Raji (cell line): ENCODE results near the gene ILKAP.

Experiments used
- POLR2A ChIP-seq: IDR thresholded peaks from 2 replicates; pipeline ENCODE4 v1.6.1; 2011; ENCODE audit warnings: low read depth, low read length, control low read depth; ENCODE audit not compliant: insufficient read depth

ILKAP gene

DNA sequence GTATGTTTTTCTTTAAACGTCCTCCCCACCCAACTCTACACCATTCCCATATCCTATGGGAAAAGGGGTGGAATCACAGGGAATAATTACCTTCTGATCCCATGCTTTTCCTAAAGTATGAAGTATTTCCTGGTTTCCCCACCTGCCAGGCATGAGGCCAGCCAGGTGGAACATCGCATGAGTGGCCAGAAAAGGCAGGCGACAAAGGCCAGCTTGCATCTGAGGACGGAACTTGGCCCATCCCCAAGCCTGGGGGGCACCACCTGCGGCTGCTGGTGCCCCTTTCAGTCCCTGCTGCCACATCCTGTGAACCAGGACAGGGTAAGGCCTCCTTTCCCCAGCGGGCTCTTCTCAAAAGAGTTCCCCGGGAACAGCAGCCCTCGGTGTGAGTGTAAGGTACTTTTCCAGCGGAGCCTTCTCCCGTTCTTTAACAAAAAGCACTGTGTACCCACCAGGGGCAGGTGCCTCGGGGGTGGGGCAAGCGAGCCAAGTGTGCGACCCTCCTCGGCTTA, 45.9 kb downstream of the ILKAP start:
- no peak for TF ChIP-seq POLR2A

GRCh38 chr2:238155761-238156694, 47.5 kb downstream of the ILKAP start:
- TF ChIP-seq POLR2A: no peak

DNA sequence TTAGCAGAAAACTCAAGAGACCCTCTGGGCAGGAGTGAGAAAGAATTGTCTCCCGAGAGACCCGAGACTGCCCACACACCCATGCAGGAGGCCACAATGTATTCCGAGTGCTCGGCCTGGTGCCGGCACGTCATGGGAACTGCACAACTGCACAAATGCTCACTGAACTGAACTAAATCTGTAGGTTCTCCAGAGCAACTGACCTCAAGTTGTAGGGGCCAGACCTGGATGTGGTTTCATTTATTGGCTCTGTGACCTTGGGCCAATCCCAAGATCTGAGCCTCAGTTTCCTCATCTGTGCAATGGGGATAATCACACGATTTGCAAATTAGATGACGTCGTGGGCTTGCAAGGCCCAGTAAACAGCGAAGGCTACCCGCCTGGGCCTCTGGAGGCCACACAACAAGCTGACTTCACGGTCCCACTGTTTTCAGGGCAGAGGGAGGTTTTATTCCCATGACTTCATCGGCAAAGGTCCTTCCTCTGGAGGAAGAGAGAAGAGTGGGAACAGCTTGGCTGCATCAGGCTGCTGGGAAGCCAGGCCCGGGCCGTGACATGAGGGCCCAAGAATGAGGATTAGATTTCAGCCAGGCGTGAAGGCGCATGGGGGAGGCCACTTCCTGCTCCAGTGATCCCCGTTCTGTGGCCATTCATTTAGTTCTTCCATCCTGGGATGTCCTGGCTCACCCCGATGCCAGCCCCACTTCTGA, 48.3 kb downstream of the ILKAP start:
- no peak for TF ChIP-seq POLR2A

DNA sequence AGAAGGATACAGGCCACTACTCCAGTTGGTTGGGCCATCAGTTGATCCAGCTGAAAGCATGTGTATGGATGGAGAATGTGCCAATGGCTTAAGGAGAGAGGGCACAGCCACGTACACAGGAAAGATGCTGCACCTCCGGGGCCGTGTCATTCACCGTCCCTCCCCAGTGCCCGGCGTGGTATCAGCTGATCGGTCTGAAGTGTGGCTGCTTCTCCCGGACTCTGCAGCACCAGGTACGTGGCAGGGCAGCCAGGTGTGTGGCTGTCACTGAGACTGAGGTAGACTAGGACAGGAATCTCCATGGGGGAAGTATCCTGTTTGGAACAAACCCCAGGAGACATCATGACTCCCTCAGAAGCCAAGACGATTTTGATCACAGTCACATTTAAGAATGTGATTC, 48.9 kb downstream of the ILKAP start:
- TF ChIP-seq POLR2A: no peak

- no peak for TF ChIP-seq POLR2A
Observed at GRCh38 chr2:238152771-238153688, 50.5 kb downstream of the ILKAP start.

DNA sequence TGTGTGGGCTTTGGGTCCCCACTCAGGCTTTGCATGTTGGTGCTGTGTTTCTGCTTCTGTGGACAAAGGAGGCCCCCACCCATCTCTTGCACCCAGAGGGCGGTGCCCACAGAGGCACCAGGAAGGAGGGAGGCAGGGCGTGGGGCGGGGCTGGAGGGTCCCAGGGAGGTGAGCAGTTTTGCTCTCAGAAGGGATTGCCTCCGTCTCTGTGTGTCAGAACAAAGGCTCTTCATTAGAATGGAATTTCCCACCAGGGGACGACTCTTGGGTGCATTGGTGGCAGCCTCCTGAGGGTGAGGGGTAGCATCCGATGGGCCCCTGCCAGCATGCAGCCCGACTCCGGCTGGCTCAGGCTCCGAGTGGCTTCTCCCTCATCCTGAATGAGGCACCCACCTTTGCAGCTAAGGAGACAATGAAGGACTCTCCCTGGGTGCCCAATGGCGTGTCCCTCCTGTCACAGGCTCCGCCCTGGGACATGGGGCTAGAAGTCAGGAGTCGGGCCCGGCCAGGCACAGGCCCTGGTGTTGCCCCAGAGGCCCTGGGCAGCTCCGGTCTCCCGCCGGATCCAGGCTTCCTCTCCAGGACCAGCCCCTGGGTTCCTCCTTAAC, 51.8 kb downstream of the ILKAP start:
- TF ChIP-seq POLR2A: no peak

GRCh38 chr2:238151205-238151604, 52.3 kb downstream of the ILKAP start:
- no peak for TF ChIP-seq POLR2A

DNA sequence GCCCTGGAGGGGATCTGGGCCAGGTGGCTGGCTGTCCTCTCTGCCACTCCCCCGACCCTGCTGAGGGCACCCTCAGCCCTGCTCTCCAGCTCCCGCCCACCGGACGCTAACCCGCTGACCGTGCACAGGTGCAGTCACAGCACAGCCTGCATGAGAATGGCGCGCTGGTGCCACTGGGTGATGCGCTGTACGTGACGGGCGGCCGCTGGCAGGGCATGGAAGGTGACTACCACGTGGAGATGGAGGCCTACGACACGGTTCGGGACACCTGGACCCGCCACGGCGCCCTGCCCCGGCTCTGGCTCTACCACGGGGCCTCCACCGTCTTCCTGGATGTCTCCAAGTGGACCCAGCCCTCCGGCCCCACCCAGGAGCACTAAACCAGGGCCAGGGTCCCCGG, 52.8 kb downstream of the ILKAP start:
- TF ChIP-seq POLR2A: no peak

- no peak for TF ChIP-seq POLR2A
Observed at GRCh38 chr2:238149841-238150572, 53.5 kb downstream of the ILKAP start.

- TF ChIP-seq POLR2A: no peak
Observed at GRCh38 chr2:238148981-238149380, 54.5 kb downstream of the ILKAP start.

GRCh38 chr2:238146884-238147544, 56.5 kb downstream of the ILKAP start:
- TF ChIP-seq POLR2A: no peak

- no peak for TF ChIP-seq POLR2A
Observed at GRCh38 chr2:238145851-238146250, 57.6 kb downstream of the ILKAP start.

GRCh38 chr2:238145046-238145445, 58.4 kb downstream of the ILKAP start:
- no peak for TF ChIP-seq POLR2A
